Sigmoid colon (tissue), 7 donors: ENCODE measurements around the gene CUX1. TPM values are rescaled to one million over a fixed set of nuclear protein-coding genes. Genes with fewer than 3 reads are reported as not detected.
"Not testable (repeated sequence)": the region's sequence is repeated elsewhere in the genome, so short reads cannot be mapped to it uniquely, and the experiment has no call there.

Source experiments
- DNase-seq: peaks from one replicate; pipeline ENCODE4 v3.0.0-alpha.2; 2019
- H3K27ac ChIP-seq, 4 donors: fragments of 200-600 bp; sonication (generic); one replicate each; pipeline ENCODE4 v1.5.1; 2016 to 2019; ENCODE audit warnings: mild to moderate bottlenecking in 1 of 4
- H3K27me3 ChIP-seq, 3 donors: fragments of 200-600 bp; sonication (generic); one replicate each; pipeline ENCODE4 v1.5.1; 2019; ENCODE audit warnings: mild to moderate bottlenecking in 1 of 3
- H3K36me3 ChIP-seq, 4 donors: fragments of 200-600 bp; sonication (generic); one replicate each; pipeline ENCODE4 v1.5.1; 2016 to 2019
- H3K4me1 ChIP-seq, 4 donors: fragments of 200-600 bp; sonication (generic); one replicate each; pipeline ENCODE4 v1.5.1; 2017 to 2019
- H3K4me3 ChIP-seq, 4 donors: fragments of 200-600 bp; sonication (generic); one replicate each; pipeline ENCODE4 v1.5.1; 2017 to 2019; ENCODE audit warnings: mild to moderate bottlenecking in 2 of 4, moderate library complexity in 1 of 4
- H3K9me3 ChIP-seq, 4 donors: fragments of 200-600 bp in 3 of 4; sonication (generic) in 3 of 4; one replicate each; pipeline versions ENCODE4 v1.5.1 to v1.6.1; 2013 to 2019
- EP300 ChIP-seq, 4 donors: sonication (generic); formaldehyde crosslinking; IDR thresholded peaks; one replicate each; pipeline ENCODE4 v1.6.1; 2017; ENCODE audit warnings: antibody characterized with exemption in 4 of 4
- POLR2A ChIP-seq, 2 donors: fragments of 450-650 bp; IDR thresholded peaks; one replicate each; pipeline ENCODE4 v1.6.1; 2016; ENCODE audit warnings: antibody characterized with exemption in 2 of 2, mild to moderate bottlenecking in 2 of 2, moderate library complexity in 2 of 2
- POLR2AphosphoS5 ChIP-seq, 4 donors: sonication (generic); formaldehyde crosslinking; IDR thresholded peaks; one replicate each; pipeline ENCODE4 v1.6.1; 2017; ENCODE audit warnings: antibody characterized with exemption in 4 of 4
- WGBS, 2 donors: extraction: QIAGEN DNeasy Blood & Tissue Kit; methylation state at CpG; one replicate each; pipeline ENCODE4 v1.1.7; 2013; 5-methylcytosine and 5-hydroxymethylcytosine counted together
- intact Hi-C: fragments of 100-400 bp; cut with DNase I; formaldehyde crosslinking; loops from one replicate; pipeline ENCODE4 v1.15.1; 2023
- polyA plus RNA-seq, 3 donors: library from polyadenylated mRNA; stranded (reverse); fragments of 200-250 nt; gene quantifications; one replicate each; pipeline ENCODE4 v1.2.3, GENCODE V29; 2013
- total RNA-seq, 4 donors: library from RNA; depleted of rRNA; stranded (reverse); fragments of >200 nt; gene quantifications; one replicate each; pipeline ENCODE4 v1.1.0, GENCODE V29; 2016
- TF ChIP-seq, protein P1 (sequence below), 4 experiments: fragments of 450-650 bp in 3 of 4; fragments of 200-600 bp in 1 of 4; IDR thresholded peaks; one replicate each; pipeline ENCODE4 v1.5.1; 2016 to 2019; ENCODE audit warnings: antibody characterized with exemption in 4 of 4, mild to moderate bottlenecking in 3 of 4, moderate library complexity in 2 of 4
- donor health status: healthy with polysubstance abuse.
- donor health status: Bipolar disorder and iron deficiency.
- donor health status: healthy.

CUX1 gene
- total and polyA plus RNA-seq, 7 donors, result 46.7 to 127 (median 49.9) TPM

- WGBS, 2 donors, result 73 to 87% methylated on average over 14 of the region's 14 CpGs
These were observed 167.9 kb downstream of the CUX1 start for GRCh38 chr7:101985057-101985902.

GRCh38 chr7:101985903-101986734, 168.7 kb downstream of the CUX1 start:
- Histone ChIP-seq H3K9me3 (no peaks in the 10 kb centered on the region), H3K36me3 (no peaks in the 10 kb centered on the region), H3K4me3 (no peak overlapping the region), H3K27ac (peak overlapping the region in 3 of 4 donors; percentile 23 to 65 (median 31)), H3K27me3 (no peaks in the 10 kb centered on the region), H3K4me1 (peaks cover 0 to 33% (median 25%) of the 10 kb centered on the region in 4 donors)
- TF ChIP-seq POLR2AphosphoS5 (IDR thresholded peaks at IDR 0.05), result peak in 1 of 4 donors; percentile 11
- TF ChIP-seq, protein P1, sequence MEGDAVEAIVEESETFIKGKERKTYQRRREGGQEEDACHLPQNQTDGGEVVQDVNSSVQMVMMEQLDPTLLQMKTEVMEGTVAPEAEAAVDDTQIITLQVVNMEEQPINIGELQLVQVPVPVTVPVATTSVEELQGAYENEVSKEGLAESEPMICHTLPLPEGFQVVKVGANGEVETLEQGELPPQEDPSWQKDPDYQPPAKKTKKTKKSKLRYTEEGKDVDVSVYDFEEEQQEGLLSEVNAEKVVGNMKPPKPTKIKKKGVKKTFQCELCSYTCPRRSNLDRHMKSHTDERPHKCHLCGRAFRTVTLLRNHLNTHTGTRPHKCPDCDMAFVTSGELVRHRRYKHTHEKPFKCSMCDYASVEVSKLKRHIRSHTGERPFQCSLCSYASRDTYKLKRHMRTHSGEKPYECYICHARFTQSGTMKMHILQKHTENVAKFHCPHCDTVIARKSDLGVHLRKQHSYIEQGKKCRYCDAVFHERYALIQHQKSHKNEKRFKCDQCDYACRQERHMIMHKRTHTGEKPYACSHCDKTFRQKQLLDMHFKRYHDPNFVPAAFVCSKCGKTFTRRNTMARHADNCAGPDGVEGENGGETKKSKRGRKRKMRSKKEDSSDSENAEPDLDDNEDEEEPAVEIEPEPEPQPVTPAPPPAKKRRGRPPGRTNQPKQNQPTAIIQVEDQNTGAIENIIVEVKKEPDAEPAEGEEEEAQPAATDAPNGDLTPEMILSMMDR (IDR thresholded peaks at IDR 0.05), result no peak
- 86 to 94% methylated on average over 16 of the region's 16 CpGs for WGBS, 2 donors
- intact Hi-C loops, result no loop called here
- no peak for DNase-seq

More at GRCh38 chr7:101985057-101985902, 167.9 kb downstream of the CUX1 start:
- no peaks in the 10 kb centered on the region for H3K27me3 ChIP-seq
- H3K4me1 ChIP-seq, result peaks cover 0 to 33% (median 25%) of the 10 kb centered on the region in 4 donors
- no peaks in the 10 kb centered on the region for H3K9me3 ChIP-seq
- H3K4me3 ChIP-seq, result no peak overlapping the region
- no peaks in the 10 kb centered on the region for H3K36me3 ChIP-seq
- intact Hi-C loops, result no loop called here
- TF ChIP-seq POLR2AphosphoS5 (IDR thresholded peaks at IDR 0.05), result no peak
- TF ChIP-seq EP300 (IDR thresholded peaks at IDR 0.05), result no peak
- H3K27ac ChIP-seq, result peak overlapping the region in 3 of 4 donors; percentile 31 to 65 (median 44)
- DNase-seq, result no peak

GRCh38 chr7:101987494-101987893, 170.1 kb downstream of the CUX1 start:
- no peak overlapping the region for H3K4me3 ChIP-seq
- H3K27ac ChIP-seq, result no peak overlapping the region
- no peak for DNase-seq
- intact Hi-C loops, result no loop called here
- no peaks in the 10 kb centered on the region for H3K36me3 ChIP-seq
- H3K4me1 ChIP-seq, result peaks cover 0 to 33% (median 23%) of the 10 kb centered on the region in 4 donors
- H3K9me3 ChIP-seq, result no peaks in the 10 kb centered on the region
- no peak for TF ChIP-seq POLR2A (IDR thresholded peaks at IDR 0.05)
- no peak for TF ChIP-seq EP300 (IDR thresholded peaks at IDR 0.05)
- TF ChIP-seq POLR2AphosphoS5 (IDR thresholded peaks at IDR 0.05), result no peak
- TF ChIP-seq, protein P1 (IDR thresholded peaks at IDR 0.05), result no peak
- WGBS, 2 donors, result 95% methylated on average over 13 of the region's 13 CpGs
- no peaks in the 10 kb centered on the region for H3K27me3 ChIP-seq

- peaks cover 0 to 33% (median 23%) of the 10 kb centered on the region in 4 donors for H3K4me1 ChIP-seq
- H3K4me3 ChIP-seq, H3K27ac ChIP-seq, DNase-seq, H3K9me3 ChIP-seq, H3K36me3 ChIP-seq, intact Hi-C loops, H3K27me3 ChIP-seq: not testable (repeated sequence)
- 79 to 93% methylated on average over 10 of the region's 10 CpGs for WGBS, 2 donors
These were observed 170.6 kb downstream of the CUX1 start for GRCh38 chr7:101988060-101988459.

DNA sequence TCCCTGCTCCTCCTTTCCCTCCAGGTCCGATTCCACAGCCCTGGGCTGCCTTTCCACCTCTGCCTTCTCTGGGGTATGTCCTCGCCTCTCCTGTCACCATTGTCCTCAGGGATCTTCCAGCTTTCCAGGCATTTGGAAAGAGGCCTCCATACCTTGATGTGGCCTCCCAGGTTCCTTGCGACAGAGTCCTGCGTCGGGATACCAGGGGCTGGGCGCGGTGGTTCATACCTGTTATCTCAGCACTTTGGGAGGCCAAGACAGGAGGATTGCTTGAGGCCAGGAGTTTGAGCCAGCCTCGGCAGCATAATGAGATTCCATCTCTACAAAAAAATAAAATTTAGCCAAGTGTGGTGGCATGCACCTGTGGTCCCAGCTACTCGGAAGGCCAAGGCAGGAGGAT, 171.1 kb downstream of the CUX1 start:
- no peak overlapping the region for H3K27ac ChIP-seq
- DNase-seq, result no peak
- WGBS, 2 donors, result 90 to 96% methylated on average over 9 of the region's 9 CpGs
- no peak for TF ChIP-seq EP300 (IDR thresholded peaks at IDR 0.05)
- TF ChIP-seq POLR2AphosphoS5 (IDR thresholded peaks at IDR 0.05), result no peak
- TF ChIP-seq POLR2A (IDR thresholded peaks at IDR 0.05), result no peak
- TF ChIP-seq, protein P1 (IDR thresholded peaks at IDR 0.05), result no peak
- H3K27me3 ChIP-seq, result no peaks in the 10 kb centered on the region
- no peaks in the 10 kb centered on the region for H3K9me3 ChIP-seq
- H3K4me1 ChIP-seq, result peaks cover 0 to 31% (median 23%) of the 10 kb centered on the region in 4 donors
- no peak overlapping the region for H3K4me3 ChIP-seq
- no peaks in the 10 kb centered on the region for H3K36me3 ChIP-seq
- intact Hi-C loops, result no loop called here
